ENCODE measurements around the gene SIX1.

Gene SIX1

DNA sequence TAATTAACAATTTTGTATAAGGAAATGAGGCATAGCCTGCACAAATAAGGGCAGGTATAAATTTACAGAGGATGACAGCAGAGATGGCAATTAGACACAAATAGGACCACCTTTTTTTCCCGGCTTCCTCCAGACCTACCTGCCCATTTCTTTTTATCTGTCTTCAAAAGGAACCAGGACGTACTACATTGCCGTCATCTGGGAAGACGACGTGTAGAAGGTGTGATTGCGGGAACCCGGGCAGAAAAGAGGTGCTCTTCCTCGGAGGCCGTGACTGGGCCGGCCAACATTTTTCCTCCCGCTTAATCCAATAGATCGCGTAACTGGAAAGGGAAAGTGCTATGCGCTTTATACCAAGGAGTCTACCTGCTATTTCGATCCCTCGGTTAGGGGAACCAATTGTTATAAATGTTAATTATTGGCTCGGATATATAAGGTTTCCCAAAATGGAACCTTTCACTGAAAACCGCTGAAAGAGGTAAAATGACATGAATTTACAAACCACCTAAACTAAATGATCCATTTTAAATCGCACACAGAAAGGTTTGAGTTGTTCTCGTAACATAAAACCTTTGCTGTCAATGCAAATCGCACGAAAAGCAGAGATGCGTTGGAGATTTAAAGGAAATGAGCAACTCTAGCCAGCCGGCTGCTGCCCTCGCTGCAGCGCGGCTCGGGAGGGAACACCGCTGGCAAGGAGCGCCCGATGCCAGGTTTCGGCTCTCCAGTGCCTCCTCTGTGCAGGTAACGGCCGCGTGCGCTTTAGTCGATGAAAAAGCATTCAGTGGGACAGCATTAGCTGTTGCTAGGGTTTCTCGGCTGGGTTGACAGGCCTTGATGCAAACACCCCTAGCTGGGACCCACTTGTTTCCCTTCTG, 2.8 kb upstream of the SIX1 start:
- H3K4me3 ChIP-seq (replicated peaks in 1 of 2; ENCODE audit: low read depth in 2 of 2, low read length in 2 of 2): no peak overlapping the region
- peak in 1 of 2 donors; percentile 25 for DNase-seq (ENCODE audit: low read depth in 2 of 2)
- TF ChIP-seq, protein P1, sequence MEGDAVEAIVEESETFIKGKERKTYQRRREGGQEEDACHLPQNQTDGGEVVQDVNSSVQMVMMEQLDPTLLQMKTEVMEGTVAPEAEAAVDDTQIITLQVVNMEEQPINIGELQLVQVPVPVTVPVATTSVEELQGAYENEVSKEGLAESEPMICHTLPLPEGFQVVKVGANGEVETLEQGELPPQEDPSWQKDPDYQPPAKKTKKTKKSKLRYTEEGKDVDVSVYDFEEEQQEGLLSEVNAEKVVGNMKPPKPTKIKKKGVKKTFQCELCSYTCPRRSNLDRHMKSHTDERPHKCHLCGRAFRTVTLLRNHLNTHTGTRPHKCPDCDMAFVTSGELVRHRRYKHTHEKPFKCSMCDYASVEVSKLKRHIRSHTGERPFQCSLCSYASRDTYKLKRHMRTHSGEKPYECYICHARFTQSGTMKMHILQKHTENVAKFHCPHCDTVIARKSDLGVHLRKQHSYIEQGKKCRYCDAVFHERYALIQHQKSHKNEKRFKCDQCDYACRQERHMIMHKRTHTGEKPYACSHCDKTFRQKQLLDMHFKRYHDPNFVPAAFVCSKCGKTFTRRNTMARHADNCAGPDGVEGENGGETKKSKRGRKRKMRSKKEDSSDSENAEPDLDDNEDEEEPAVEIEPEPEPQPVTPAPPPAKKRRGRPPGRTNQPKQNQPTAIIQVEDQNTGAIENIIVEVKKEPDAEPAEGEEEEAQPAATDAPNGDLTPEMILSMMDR (IDR thresholded peaks at IDR 0.05; ENCODE audit: low read depth, low read length): no peak

GRCh38 chr14:60651086-60651795, 2.0 kb upstream of the SIX1 start:
- TF ChIP-seq, protein P1 (IDR thresholded peaks at IDR 0.05; ENCODE audit: low read depth, low read length): no peak
- no peak overlapping the region for H3K4me3 ChIP-seq (replicated peaks in 1 of 2; ENCODE audit: low read depth in 2 of 2, low read length in 2 of 2)

GRCh38 chr14:60650373-60650961, 1.2 kb upstream of the SIX1 start:
- TF ChIP-seq, protein P1 (IDR thresholded peaks at IDR 0.05; ENCODE audit: low read depth, low read length): no peak
- DNase-seq (ENCODE audit: low read depth in 2 of 2): no peak
- no peak overlapping the region for H3K4me3 ChIP-seq (replicated peaks in 1 of 2; ENCODE audit: low read depth in 2 of 2, low read length in 2 of 2)

More at GRCh38 chr14:60651086-60651795, 2.0 kb upstream of the SIX1 start:
- no peak for DNase-seq (ENCODE audit: low read depth in 2 of 2)

DNA sequence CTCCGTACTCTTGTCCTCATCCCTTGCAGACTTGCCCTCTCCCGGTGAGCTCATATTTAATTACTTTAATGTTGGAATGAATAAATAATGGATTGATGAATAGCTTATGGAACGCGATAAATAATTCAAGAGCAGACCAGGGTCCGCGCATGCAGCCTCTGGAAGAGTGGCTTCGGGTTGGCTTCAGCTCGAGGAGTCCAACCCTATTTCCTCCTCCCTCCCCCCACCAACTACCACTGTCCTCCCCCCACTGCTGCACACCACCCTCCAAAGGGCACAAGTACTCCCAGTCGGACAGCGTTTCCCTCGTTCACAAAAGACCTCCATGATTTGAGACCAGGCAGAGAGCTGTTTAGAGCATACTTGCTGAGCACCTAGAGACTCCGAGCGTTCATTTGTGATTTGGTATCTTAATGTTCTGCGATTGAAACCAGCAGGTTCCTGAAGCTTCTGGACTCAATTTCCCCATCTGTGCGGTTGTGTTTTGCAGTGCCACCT, 647 bp upstream of the SIX1 start:
- peak overlapping the region; percentile 40 to 62 for H3K4me3 ChIP-seq (replicated peaks in 1 of 2; ENCODE audit: low read depth in 2 of 2, low read length in 2 of 2)
- TF ChIP-seq, protein P1 (IDR thresholded peaks at IDR 0.05; ENCODE audit: low read depth, low read length): no peak
- peak in 1 of 2 donors; percentile 28 for DNase-seq (ENCODE audit: low read depth in 2 of 2)

GRCh38 chr14:60648249-60648933, 886 bp downstream of the SIX1 start:
- TF ChIP-seq, protein P1 (IDR thresholded peaks at IDR 0.05; ENCODE audit: low read depth, low read length): no peak
- H3K4me3 ChIP-seq (replicated peaks in 1 of 2; ENCODE audit: low read depth in 2 of 2, low read length in 2 of 2): peak overlapping the region; percentile 53 to 62
- peak in 1 of 2 donors; percentile 43 for DNase-seq (ENCODE audit: low read depth in 2 of 2)

GRCh38 chr14:60647837-60648248, 1.4 kb downstream of the SIX1 start:
- no peak for DNase-seq (ENCODE audit: low read depth in 2 of 2)
- H3K4me3 ChIP-seq (replicated peaks in 1 of 2; ENCODE audit: low read depth in 2 of 2, low read length in 2 of 2): peak overlapping the region in 1 of 2 donors; percentile 62
- TF ChIP-seq, protein P1 (IDR thresholded peaks at IDR 0.05; ENCODE audit: low read depth, low read length): no peak

Measured in cardiac fibroblast (primary cell).